Neural cell (in vitro differentiated cells): ENCODE results near the gene OSBPL5. TPM values are rescaled to one million over a fixed set of nuclear protein-coding genes. Genes with fewer than 3 reads are reported as not detected.

Experiments used
- H2AFZ ChIP-seq: fragments of 200-600, 300-800 bp; sonication (generic), shearing (Covaris generic); 2 replicates; pipeline ENCODE4 v1.6.0; 2014; ENCODE audit warnings: low read depth, mild to moderate bottlenecking, antibody characterized with exemption, low read length, moderate library complexity
- H3F3A ChIP-seq: fragments of 200-600 bp; shearing (Covaris generic); 2 replicates; pipeline ENCODE4 v1.6.1; 2016; ENCODE audit warnings: mild to moderate bottlenecking, moderate library complexity, mixed read lengths, antibody characterized with exemption, low read length; ENCODE audit not compliant: insufficient read depth, poor library complexity, severe bottlenecking
- H3K27ac ChIP-seq: fragments of 200-600, 300-800 bp; sonication (generic), shearing (Covaris generic); 2 replicates; pipeline ENCODE4 v1.5.1; 2014; ENCODE audit warnings: mild to moderate bottlenecking, low read length, moderate library complexity
- H3K27me3 ChIP-seq: fragments of 300-800, 200-600 bp; sonication (generic), shearing (Covaris generic); 2 replicates; pipeline ENCODE4 v1.6.0; 2014; ENCODE audit warnings: mild to moderate bottlenecking, low read depth, low read length, moderate library complexity; ENCODE audit not compliant: insufficient read depth
- H3K36me3 ChIP-seq: fragments of 300-800, 200-600 bp; sonication (generic), shearing (Covaris generic); 2 replicates; pipeline ENCODE4 v1.5.1; 2014; ENCODE audit warnings: mild to moderate bottlenecking, antibody characterized with exemption, low read length, moderate library complexity; ENCODE audit not compliant: insufficient read depth
- H3K4me2 ChIP-seq: fragments of 300-800, 200-600 bp; sonication (generic), shearing (Covaris generic); 2 replicates; pipeline ENCODE4 v1.6.0; 2014; ENCODE audit warnings: mild to moderate bottlenecking, low read length
- H3K4me3 ChIP-seq: fragments of 300-800, 200-600 bp; sonication (generic), shearing (Covaris generic); 2 replicates; pipeline ENCODE4 v1.5.1; 2014; ENCODE audit warnings: mild to moderate bottlenecking, low read length, moderate library complexity
- H3K79me2 ChIP-seq: fragments of 200-600 bp; shearing (Covaris generic); replicated peaks from 2 replicates; pipeline ENCODE4 v1.6.0; 2014; ENCODE audit warnings: mild to moderate bottlenecking, low read length, moderate library complexity; ENCODE audit not compliant: insufficient read depth
- H3K9ac ChIP-seq: fragments of 300-800, 200-600 bp; sonication (generic), shearing (Covaris generic); 2 replicates; pipeline ENCODE4 v1.6.1; 2016; ENCODE audit warnings: mild to moderate bottlenecking, low read length, mixed read lengths
- H3K9me2 ChIP-seq: fragments of 200-600 bp; shearing (Covaris generic); 2 replicates; pipeline ENCODE4 v1.6.1; 2016; ENCODE audit warnings: mild to moderate bottlenecking, low read length, mixed read lengths; ENCODE audit not compliant: insufficient read depth
- H3K9me3 ChIP-seq: fragments of 200-600, 300-800 bp; sonication (generic), shearing (Covaris generic); 2 replicates; pipeline ENCODE4 v1.6.1; 2016; ENCODE audit warnings: mild to moderate bottlenecking, mixed run types, low read length, moderate library complexity, mixed read lengths
- H4K20me1 ChIP-seq: fragments of 200-600 bp; shearing (Covaris generic); 2 replicates; pipeline ENCODE4 v1.6.1; 2016; ENCODE audit warnings: mild to moderate bottlenecking, mixed run types; ENCODE audit not compliant: insufficient read depth
- EP300 ChIP-seq: fragments of 450-650 bp; conservative IDR thresholded peaks from 2 replicates; pipeline ENCODE4 v1.6.1; 2014; ENCODE audit warnings: antibody characterized with exemption, mild to moderate bottlenecking, moderate library complexity; ENCODE audit not compliant: poor library complexity, severe bottlenecking
- EZH2 ChIP-seq: fragments of 200-600, 300-800 bp; shearing (Covaris generic), sonication (generic); IDR thresholded peaks from 2 replicates; pipeline ENCODE4 v1.6.1; 2014; ENCODE audit warnings: antibody characterized with exemption, low read length, borderline replicate concordance, mild to moderate bottlenecking; ENCODE audit not compliant: insufficient read depth, poor library complexity, severe bottlenecking
- MXI1 ChIP-seq: fragments of 450-650 bp; conservative IDR thresholded peaks from 2 replicates; pipeline ENCODE4 v1.6.1; 2014; ENCODE audit warnings: antibody characterized with exemption, mild to moderate bottlenecking; ENCODE audit not compliant: poor library complexity, severe bottlenecking
- POLR2AphosphoS5 ChIP-seq: IDR thresholded peaks from 2 replicates; pipeline ENCODE4 v1.6.1; 2012
- RAD21 ChIP-seq: fragments of 450-650 bp; conservative IDR thresholded peaks from 2 replicates; pipeline ENCODE4 v1.6.1; 2014; ENCODE audit warnings: antibody characterized with exemption, mild to moderate bottlenecking, moderate library complexity
- SMC3 ChIP-seq: fragments of 450-650 bp; conservative IDR thresholded peaks from 2 replicates; pipeline ENCODE4 v1.6.1; 2014; ENCODE audit warnings: antibody characterized with exemption, mild to moderate bottlenecking, moderate library complexity; ENCODE audit not compliant: poor library complexity
- TAF1 ChIP-seq: IDR thresholded peaks from 2 replicates; pipeline ENCODE4 v1.6.1; 2012; ENCODE audit warnings: low read depth
- polyA plus RNA-seq: library from polyadenylated mRNA; depleted of rRNA; stranded (reverse); fragments of >200 nt; gene quantifications from 2 replicates; pipeline ENCODE4 v1.2.3, GENCODE V29; 2014
- TF ChIP-seq, protein P1 (sequence below): fragments of 450-650 bp; IDR thresholded peaks from 2 replicates; pipeline ENCODE4 v1.5.1; 2014; ENCODE audit warnings: antibody characterized with exemption, mild to moderate bottlenecking, moderate library complexity; ENCODE audit not compliant: poor library complexity, severe bottlenecking
- TF ChIP-seq, protein P2 (sequence below): IDR thresholded peaks from 2 replicates; pipeline ENCODE4 v1.6.1; 2012; ENCODE audit warnings: borderline replicate concordance

The OSBPL5 gene
- polyA plus RNA-seq, 1 donor from 2014 or later, result 49.1 TPM

DNA sequence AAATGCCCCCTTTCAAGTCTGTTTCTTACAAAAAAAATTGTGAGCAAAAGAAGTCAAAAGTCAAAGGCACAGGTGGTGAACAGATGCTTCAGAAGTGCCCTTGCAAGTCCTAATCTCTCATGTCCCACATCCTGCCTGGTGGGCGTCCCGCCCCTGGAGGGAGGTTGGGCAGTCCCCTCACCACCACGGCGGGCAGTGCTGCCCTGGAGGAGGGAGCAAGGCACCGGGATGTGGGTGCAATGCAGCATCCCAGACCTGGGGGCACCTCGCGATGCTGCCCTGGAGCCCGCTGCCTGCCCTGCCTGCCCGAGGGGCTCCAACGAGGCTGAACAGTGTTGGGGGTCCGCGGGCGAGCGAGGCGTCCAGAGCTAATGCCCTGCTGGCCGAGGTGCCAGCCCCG lies 37.6 kb upstream of the OSBPL5 start:
- Histone ChIP-seq H3K4me3 (peak overlapping the region; percentile 59), H3K27me3 (peaks cover 25% of the 10 kb centered on the region), H3K27ac (no peak overlapping the region), H3K9me3 (no peaks in the 10 kb centered on the region), H3K4me2 (no peak overlapping the region), H3K9me2 (no peaks in the 10 kb centered on the region), H4K20me1 (no peaks in the 10 kb centered on the region), H2AFZ (no peak overlapping the region), H3K36me3 (no peaks in the 10 kb centered on the region), H3K9ac (no peak overlapping the region), H3F3A (no peaks in the 10 kb centered on the region), H3K79me2 (no peaks in the 10 kb centered on the region)
- TF ChIP-seq TAF1 (no peak), POLR2AphosphoS5 (no peak), EP300 (no peak)
- TF ChIP-seq, protein P1, sequence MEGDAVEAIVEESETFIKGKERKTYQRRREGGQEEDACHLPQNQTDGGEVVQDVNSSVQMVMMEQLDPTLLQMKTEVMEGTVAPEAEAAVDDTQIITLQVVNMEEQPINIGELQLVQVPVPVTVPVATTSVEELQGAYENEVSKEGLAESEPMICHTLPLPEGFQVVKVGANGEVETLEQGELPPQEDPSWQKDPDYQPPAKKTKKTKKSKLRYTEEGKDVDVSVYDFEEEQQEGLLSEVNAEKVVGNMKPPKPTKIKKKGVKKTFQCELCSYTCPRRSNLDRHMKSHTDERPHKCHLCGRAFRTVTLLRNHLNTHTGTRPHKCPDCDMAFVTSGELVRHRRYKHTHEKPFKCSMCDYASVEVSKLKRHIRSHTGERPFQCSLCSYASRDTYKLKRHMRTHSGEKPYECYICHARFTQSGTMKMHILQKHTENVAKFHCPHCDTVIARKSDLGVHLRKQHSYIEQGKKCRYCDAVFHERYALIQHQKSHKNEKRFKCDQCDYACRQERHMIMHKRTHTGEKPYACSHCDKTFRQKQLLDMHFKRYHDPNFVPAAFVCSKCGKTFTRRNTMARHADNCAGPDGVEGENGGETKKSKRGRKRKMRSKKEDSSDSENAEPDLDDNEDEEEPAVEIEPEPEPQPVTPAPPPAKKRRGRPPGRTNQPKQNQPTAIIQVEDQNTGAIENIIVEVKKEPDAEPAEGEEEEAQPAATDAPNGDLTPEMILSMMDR, result no peak

DNA sequence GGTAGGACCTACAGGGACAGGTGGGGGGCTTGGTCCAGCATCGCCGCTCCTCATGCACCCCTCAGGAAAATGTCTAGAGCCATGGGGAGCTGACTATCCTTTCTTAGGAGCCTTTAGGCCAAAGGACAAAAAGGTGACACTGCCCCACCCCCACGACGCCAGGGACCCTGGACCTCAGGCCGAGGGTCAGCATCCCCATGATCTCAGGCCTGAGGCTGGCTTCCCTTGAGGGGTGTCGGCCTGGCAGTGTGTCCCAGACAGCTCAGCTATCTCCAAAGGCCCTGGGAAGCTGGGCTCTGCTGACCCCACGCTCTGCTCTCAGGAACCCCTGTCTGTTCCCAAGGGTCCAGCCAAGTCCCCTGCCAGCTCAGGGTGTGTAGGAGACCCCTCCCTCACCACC lies 37.2 kb upstream of the OSBPL5 start:
- H3K4me2 ChIP-seq, result no peak overlapping the region
- H2AFZ ChIP-seq, result no peak overlapping the region
- H3F3A ChIP-seq, result no peaks in the 10 kb centered on the region
- no peaks in the 10 kb centered on the region for H3K79me2 ChIP-seq
- H3K36me3 ChIP-seq, result no peaks in the 10 kb centered on the region
- no peak overlapping the region for H3K4me3 ChIP-seq
- H3K27me3 ChIP-seq, result peaks cover 25% of the 10 kb centered on the region
- H3K27ac ChIP-seq, result no peak overlapping the region
- H4K20me1 ChIP-seq, result no peaks in the 10 kb centered on the region
- no peak overlapping the region for H3K9ac ChIP-seq
- no peaks in the 10 kb centered on the region for H3K9me3 ChIP-seq
- no peaks in the 10 kb centered on the region for H3K9me2 ChIP-seq
- TF ChIP-seq MXI1, result no peak
- no peak for TF ChIP-seq TAF1
- TF ChIP-seq RAD21, result no peak
- TF ChIP-seq EZH2, result no peak
- no peak for TF ChIP-seq SMC3
- TF ChIP-seq, protein P1, result no peak
- no peak for TF ChIP-seq POLR2AphosphoS5
- TF ChIP-seq, protein P2, sequence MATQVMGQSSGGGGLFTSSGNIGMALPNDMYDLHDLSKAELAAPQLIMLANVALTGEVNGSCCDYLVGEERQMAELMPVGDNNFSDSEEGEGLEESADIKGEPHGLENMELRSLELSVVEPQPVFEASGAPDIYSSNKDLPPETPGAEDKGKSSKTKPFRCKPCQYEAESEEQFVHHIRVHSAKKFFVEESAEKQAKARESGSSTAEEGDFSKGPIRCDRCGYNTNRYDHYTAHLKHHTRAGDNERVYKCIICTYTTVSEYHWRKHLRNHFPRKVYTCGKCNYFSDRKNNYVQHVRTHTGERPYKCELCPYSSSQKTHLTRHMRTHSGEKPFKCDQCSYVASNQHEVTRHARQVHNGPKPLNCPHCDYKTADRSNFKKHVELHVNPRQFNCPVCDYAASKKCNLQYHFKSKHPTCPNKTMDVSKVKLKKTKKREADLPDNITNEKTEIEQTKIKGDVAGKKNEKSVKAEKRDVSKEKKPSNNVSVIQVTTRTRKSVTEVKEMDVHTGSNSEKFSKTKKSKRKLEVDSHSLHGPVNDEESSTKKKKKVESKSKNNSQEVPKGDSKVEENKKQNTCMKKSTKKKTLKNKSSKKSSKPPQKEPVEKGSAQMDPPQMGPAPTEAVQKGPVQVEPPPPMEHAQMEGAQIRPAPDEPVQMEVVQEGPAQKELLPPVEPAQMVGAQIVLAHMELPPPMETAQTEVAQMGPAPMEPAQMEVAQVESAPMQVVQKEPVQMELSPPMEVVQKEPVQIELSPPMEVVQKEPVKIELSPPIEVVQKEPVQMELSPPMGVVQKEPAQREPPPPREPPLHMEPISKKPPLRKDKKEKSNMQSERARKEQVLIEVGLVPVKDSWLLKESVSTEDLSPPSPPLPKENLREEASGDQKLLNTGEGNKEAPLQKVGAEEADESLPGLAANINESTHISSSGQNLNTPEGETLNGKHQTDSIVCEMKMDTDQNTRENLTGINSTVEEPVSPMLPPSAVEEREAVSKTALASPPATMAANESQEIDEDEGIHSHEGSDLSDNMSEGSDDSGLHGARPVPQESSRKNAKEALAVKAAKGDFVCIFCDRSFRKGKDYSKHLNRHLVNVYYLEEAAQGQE, result no peak
